SK-N-SH (cell line): ENCODE measurements around the gene NCAM1.

ENCODE experiments used
- CHD2 ChIP-seq: fragments of 150-350 bp; IDR thresholded peaks from 2 replicates; pipeline ENCODE4 v1.6.1; 2018; ENCODE audit warnings: low read length; ENCODE audit not compliant: partially characterized antibody
- RFX5 ChIP-seq: IDR thresholded peaks from 2 replicates; pipeline ENCODE4 v1.6.1; 2012; ENCODE audit warnings: mild to moderate bottlenecking, improper control_type of control experiment, low read length
- TF ChIP-seq, protein P1 (sequence below): fragments of 200-600 bp; sonication (generic); IDR thresholded peaks from 2 replicates; pipeline ENCODE4 v1.6.1; 2017; ENCODE audit warnings: antibody characterized with exemption, mild to moderate bottlenecking, moderate library complexity
- TF ChIP-seq, protein P2 (sequence below): fragments of 150-350 bp; IDR thresholded peaks from 2 replicates; pipeline ENCODE4 v1.6.1; 2017; ENCODE audit warnings: antibody characterized with exemption, low read length, low read depth, borderline replicate concordance

DNA sequence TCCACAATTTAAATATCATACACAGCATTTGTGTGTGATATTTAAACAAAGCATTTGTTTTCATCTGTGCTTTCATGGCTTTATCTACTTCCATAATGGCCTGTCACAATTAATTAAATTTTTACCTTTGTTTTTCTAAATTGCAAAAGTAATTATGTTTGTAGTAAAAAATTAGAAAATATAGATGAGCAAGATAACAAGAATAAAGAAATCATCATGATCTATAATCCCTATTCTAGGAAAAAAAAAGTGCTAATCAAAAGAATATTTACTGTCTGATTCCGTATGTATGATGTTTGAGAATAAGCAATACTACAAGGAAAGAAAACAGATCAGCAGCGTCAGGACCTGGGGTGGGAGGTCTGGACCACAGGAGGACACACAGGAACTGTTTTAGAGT, 149.9 kb downstream of the NCAM1 start:
- TF ChIP-seq, protein P1, sequence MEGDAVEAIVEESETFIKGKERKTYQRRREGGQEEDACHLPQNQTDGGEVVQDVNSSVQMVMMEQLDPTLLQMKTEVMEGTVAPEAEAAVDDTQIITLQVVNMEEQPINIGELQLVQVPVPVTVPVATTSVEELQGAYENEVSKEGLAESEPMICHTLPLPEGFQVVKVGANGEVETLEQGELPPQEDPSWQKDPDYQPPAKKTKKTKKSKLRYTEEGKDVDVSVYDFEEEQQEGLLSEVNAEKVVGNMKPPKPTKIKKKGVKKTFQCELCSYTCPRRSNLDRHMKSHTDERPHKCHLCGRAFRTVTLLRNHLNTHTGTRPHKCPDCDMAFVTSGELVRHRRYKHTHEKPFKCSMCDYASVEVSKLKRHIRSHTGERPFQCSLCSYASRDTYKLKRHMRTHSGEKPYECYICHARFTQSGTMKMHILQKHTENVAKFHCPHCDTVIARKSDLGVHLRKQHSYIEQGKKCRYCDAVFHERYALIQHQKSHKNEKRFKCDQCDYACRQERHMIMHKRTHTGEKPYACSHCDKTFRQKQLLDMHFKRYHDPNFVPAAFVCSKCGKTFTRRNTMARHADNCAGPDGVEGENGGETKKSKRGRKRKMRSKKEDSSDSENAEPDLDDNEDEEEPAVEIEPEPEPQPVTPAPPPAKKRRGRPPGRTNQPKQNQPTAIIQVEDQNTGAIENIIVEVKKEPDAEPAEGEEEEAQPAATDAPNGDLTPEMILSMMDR = no peak
- TF ChIP-seq CHD2 (no peak), RFX5 (no peak)
- TF ChIP-seq, protein P2, sequence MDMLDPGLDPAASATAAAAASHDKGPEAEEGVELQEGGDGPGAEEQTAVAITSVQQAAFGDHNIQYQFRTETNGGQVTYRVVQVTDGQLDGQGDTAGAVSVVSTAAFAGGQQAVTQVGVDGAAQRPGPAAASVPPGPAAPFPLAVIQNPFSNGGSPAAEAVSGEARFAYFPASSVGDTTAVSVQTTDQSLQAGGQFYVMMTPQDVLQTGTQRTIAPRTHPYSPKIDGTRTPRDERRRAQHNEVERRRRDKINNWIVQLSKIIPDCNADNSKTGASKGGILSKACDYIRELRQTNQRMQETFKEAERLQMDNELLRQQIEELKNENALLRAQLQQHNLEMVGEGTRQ = no peak
